Adrenal gland (tissue), 12 donors: ENCODE measurements around the gene CRY1. TPM values are rescaled to one million over a fixed set of nuclear protein-coding genes. Genes with fewer than 3 reads are reported as not detected.
"Not testable (repeated sequence)": the region's sequence is repeated elsewhere in the genome, so short reads cannot be mapped to it uniquely, and the experiment has no call there.

Source experiments
- DNase-seq, 7 donors: peaks; one replicate each; pipeline ENCODE4 v3.0.0-alpha.2; 2019 to 2020
- H3K27ac ChIP-seq, 5 donors: fragments of 200-600 bp; sonication (generic) in 4 of 5; 1 replicate in 3 of 5; 2 replicates in 2 of 5; pipeline versions ENCODE4 v1.5.1 to v1.8.0; 2016 to 2020; ENCODE audit warnings: mild to moderate bottlenecking in 1 of 5
- H3K27me3 ChIP-seq: fragments of 200-600 bp; 2 replicates; pipeline ENCODE4 v1.8.0; 2021
- H3K36me3 ChIP-seq, 2 donors: fragments of 200-600 bp; replicated peaks in 1 of 2; 1 replicate in 1 of 2; 2 replicates in 1 of 2; pipeline versions ENCODE4 v1.5.1 to v1.8.0; 2018 to 2022
- H3K4me1 ChIP-seq, 2 donors: fragments of 200-600 bp; replicated peaks in 1 of 2; 1 replicate in 1 of 2; 2 replicates in 1 of 2; pipeline versions ENCODE4 v1.5.1 to v1.8.0; 2018 to 2021
- H3K4me3 ChIP-seq, 4 donors: fragments of 200-600 bp; sonication (generic) in 3 of 4; one replicate each; pipeline ENCODE4 v1.5.1; 2016 to 2018
- H3K9me3 ChIP-seq, 3 donors: fragments of 200-600 bp; sonication (generic) in 1 of 3; replicated peaks in 1 of 3; 1 replicate in 2 of 3; 2 replicates in 1 of 3; pipeline versions ENCODE4 v1.5.1 to v1.8.0; 2016 to 2021
- POLR2A ChIP-seq, 2 donors: fragments of 450-650 bp; IDR thresholded peaks; one replicate each; pipeline ENCODE4 v1.6.1; 2017; ENCODE audit warnings: antibody characterized with exemption in 2 of 2, mild to moderate bottlenecking in 2 of 2, moderate library complexity in 1 of 2
- WGBS, 4 donors: extraction: QIAGEN DNeasy Blood & Tissue Kit in 2 of 4; methylation state at CpG; one replicate each; pipeline versions ENCODE4 v1.1.5 to v1.1.7; 2013 to 2017; 5-methylcytosine and 5-hydroxymethylcytosine counted together
- intact Hi-C, 2 donors: fragments of 100-400 bp; cut with DNase I; formaldehyde crosslinking; loops; one replicate each; pipeline versions ENCODE4 v1.14.1 to v1.15.0; 2022 to 2023
- polyA plus RNA-seq, 3 donors: library from polyadenylated mRNA; stranded (reverse); fragments of 200-250 nt in 2 of 3; fragments of 350-450 nt in 1 of 3; fragmentation: Illumina TruSeq in 1 of 3; extraction: RNeasy Lipid Tissue Mini Kit (QIAGEN cat#74804) in 1 of 3; gene quantifications; one replicate each; pipeline ENCODE4 v1.2.3, GENCODE V29; 2013 to 2014
- total RNA-seq, 9 donors: library from RNA; depleted of rRNA in 4 of 9; stranded (reverse); fragments of >200 nt in 4 of 9; fragments of 120-200 nt in 1 of 9; fragmentation: NEBNext Ultra II Directional in 1 of 9; extraction: Animal tissue kit (Norgen Biotek cat#: 25700) in 1 of 9; gene quantifications; one replicate each; pipeline versions ENCODE4 v1.1.0 to v1.2.4, GENCODE V29; 2013 to 2023
- TF ChIP-seq, protein P1 (sequence below), 6 experiments: fragments of 450-650 bp in 4 of 6; fragments of 200-600 bp in 2 of 6; sonication (generic) in 1 of 6; IDR thresholded peaks; 1 replicate in 5 of 6; 2 replicates in 1 of 6; pipeline versions ENCODE4 v1.5.1 to v1.8.0; 2016 to 2021; ENCODE audit warnings: antibody characterized with exemption in 6 of 6, mild to moderate bottlenecking in 2 of 6, moderate library complexity in 1 of 6
- donor health status: healthy with polysubstance abuse.
- donor health status: Bipolar disorder and iron deficiency.
- donor health status: DM: yes; HTN: yes; CAD: no.
- donor health status: DM: no; HTN: no; CAD: no.
- donor health status: DM: no; HTN: no; CAD: no.
- donor health status: DM: yes; HTN: yes; CAD: no.

Gene CRY1
- total and polyA plus RNA-seq, 12 donors = 4.7 to 51.5 (median 11.6) TPM

DNA sequence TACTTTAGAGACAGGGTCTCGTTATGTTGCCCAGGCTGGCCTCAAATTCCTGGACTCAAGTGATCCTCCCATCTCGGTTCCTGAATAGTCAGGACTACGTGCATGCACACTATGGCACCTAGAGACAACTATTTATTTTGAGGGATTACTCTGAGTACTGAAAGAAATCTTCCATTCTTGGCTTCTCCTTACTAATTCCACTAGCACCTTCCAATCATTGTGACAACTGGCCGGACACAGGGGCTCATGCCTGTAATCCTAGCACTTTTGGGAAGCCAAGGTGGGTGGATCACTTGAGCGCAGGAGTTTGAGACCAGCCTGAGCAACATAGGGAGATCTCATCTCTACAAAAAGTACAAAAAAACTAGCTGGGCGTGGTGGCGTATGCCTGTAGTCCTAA, 64.3 kb downstream of the CRY1 start:
- TF ChIP-seq POLR2A (IDR thresholded peaks at IDR 0.05) = no peak
- TF ChIP-seq, protein P1, sequence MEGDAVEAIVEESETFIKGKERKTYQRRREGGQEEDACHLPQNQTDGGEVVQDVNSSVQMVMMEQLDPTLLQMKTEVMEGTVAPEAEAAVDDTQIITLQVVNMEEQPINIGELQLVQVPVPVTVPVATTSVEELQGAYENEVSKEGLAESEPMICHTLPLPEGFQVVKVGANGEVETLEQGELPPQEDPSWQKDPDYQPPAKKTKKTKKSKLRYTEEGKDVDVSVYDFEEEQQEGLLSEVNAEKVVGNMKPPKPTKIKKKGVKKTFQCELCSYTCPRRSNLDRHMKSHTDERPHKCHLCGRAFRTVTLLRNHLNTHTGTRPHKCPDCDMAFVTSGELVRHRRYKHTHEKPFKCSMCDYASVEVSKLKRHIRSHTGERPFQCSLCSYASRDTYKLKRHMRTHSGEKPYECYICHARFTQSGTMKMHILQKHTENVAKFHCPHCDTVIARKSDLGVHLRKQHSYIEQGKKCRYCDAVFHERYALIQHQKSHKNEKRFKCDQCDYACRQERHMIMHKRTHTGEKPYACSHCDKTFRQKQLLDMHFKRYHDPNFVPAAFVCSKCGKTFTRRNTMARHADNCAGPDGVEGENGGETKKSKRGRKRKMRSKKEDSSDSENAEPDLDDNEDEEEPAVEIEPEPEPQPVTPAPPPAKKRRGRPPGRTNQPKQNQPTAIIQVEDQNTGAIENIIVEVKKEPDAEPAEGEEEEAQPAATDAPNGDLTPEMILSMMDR (IDR thresholded peaks at IDR 0.05) = no peak
- Histone ChIP-seq H3K4me3 (no peak overlapping the region), H3K36me3 (no peaks in the 10 kb centered on the region), H3K4me1 (peaks cover 14 to 47% of the 10 kb centered on the region in 2 donors), H3K27me3 (no peaks in the 10 kb centered on the region), H3K9me3 (no peaks in the 10 kb centered on the region), H3K27ac (peak overlapping the region in 2 of 5 donors; percentile 14 to 17)
- WGBS, 4 donors = 90 to 94% (median 91%) methylated on average over 7 of the region's 7 CpGs
- no peak for DNase-seq
- intact Hi-C loops = no loop called here

DNA sequence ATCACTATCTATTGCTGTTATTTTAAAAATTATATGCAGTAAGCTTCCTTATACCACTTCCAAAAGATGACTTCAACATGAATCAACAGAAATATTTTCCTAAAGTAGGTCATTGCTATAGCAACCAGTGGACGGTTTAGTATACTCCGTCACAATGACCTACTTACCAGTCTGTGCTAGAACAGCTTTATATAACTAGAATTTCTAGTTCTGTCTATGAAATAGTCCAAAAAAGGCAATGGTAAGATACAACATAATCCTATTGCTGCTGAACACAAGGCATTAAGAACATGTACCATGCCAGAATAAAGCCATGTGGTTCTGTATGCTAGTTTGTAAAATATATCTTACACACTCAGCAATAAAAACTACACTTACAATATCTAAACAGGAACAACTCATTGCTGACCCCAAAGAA, 65.7 kb downstream of the CRY1 start:
- H3K9me3 ChIP-seq = no peaks in the 10 kb centered on the region
- H3K4me3 ChIP-seq = peak overlapping the region in 1 of 4 donors; percentile 34
- intact Hi-C loops = no loop called here
- H3K27me3 ChIP-seq = no peaks in the 10 kb centered on the region
- H3K4me1 ChIP-seq = peaks cover 14 to 47% of the 10 kb centered on the region in 2 donors
- no peak for TF ChIP-seq POLR2A (IDR thresholded peaks at IDR 0.05)
- TF ChIP-seq, protein P1 (IDR thresholded peaks at IDR 0.05) = no peak
- DNase-seq = peak in 3 of 7 donors; percentile 21 to 36 (median 22)
- 6 to 10% (median 8%) methylated on average over 2 of the region's 2 CpGs for WGBS, 4 donors
- peak overlapping the region in 4 of 5 donors; percentile 7 to 84 (median 64) for H3K27ac ChIP-seq
- H3K36me3 ChIP-seq = no peaks in the 10 kb centered on the region

DNA sequence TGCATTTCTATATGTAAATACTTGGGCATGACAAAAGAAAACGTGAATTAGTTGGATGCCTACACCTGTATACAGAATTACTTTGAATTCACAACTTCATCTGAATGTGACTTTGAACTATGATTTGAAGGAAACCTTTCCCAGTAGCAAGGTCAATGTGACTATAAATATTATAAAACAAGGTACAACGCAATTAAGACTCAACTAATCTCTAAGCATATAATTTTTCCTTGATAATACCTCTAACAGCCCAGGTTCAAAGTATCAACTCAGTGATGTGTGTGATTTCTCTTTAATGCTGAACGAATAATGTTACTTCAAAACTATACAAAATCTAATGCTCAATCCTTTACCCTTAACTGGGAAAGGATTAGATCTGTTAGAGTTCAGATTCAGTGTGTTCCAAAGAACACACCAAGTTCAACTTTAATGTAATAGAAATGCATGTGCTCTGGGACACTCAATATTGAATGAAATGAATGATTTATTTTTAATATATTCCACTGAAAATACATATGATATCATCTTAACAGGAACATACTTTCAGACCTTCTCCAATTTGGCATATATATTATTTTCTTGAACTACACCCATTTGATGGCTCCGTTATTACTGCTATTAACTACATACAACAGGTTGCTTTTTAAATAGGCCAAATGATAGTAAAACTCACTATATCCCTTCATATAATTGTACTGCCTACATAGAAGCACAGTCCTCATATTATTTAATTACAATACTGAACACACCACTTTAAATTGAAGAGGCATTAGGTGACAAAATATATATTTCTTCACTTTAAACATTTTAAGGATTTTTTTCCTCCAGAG, 66.3 kb downstream of the CRY1 start:
- no peak for TF ChIP-seq POLR2A (IDR thresholded peaks at IDR 0.05)
- TF ChIP-seq, protein P1 (IDR thresholded peaks at IDR 0.05) = no peak
- no peaks in the 10 kb centered on the region for H3K36me3 ChIP-seq
- peak overlapping the region; percentile 7 to 84 (median 59) for H3K27ac ChIP-seq
- peaks cover 14 to 47% of the 10 kb centered on the region in 2 donors for H3K4me1 ChIP-seq
- peak overlapping the region in 1 of 4 donors; percentile 34 for H3K4me3 ChIP-seq
- intact Hi-C loops = no loop called here
- H3K9me3 ChIP-seq = no peaks in the 10 kb centered on the region
- DNase-seq = no peak
- no peaks in the 10 kb centered on the region for H3K27me3 ChIP-seq
- 35 to 38% (median 36%) methylated on average over 4 of the region's 4 CpGs for WGBS, 4 donors

DNA sequence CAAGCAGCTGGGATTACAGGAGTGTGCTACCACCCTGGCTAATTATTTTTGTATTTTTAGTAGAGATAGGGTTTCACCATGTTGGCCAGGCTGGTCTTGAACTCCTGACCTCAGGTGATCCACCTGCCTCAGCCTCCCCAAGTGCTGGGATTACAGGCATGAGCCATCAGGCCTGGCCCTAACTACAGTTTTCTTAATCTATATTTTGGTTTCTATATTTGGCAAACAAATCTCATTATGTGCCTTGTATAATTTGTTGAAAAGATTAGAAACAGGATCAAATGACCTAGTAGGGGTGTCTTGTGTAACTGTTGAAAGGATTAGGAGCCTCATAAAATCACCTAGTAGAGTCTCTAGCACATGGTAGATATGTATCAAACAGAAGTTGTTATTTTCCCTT, 67.0 kb downstream of the CRY1 start:
- H3K4me1 ChIP-seq = peaks cover 14 to 47% of the 10 kb centered on the region in 2 donors
- H3K27me3 ChIP-seq, H3K36me3 ChIP-seq, intact Hi-C loops, H3K9me3 ChIP-seq, DNase-seq, H3K4me3 ChIP-seq: not testable (repeated sequence)
- H3K27ac ChIP-seq = peak overlapping the region in 3 of 5 donors; percentile 7 to 84 (median 59)
